Thymus (tissue), 14 donors: ENCODE data around the gene KRTAP21-1. TPM values are rescaled to one million over a fixed set of nuclear protein-coding genes. Genes with fewer than 3 reads are reported as not detected.
"Not testable (repeated sequence)": the region's sequence is repeated elsewhere in the genome, so short reads cannot be mapped to it uniquely, and the experiment has no call there.

ENCODE experiments used
- DNase-seq, 9 donors: peaks; one replicate each; pipeline ENCODE4 v3.0.0-alpha.2; 2013; ENCODE audit warnings: low spot score in 9 of 9, low read depth in 6 of 9, missing footprints in 1 of 9
- H3K27ac ChIP-seq, 2 donors: one replicate each; pipeline ENCODE4 v1.5.1; 2013; ENCODE audit warnings: control low read depth in 1 of 2, low read depth in 1 of 2, low read length in 1 of 2, mild to moderate bottlenecking in 1 of 2, moderate library complexity in 1 of 2
- H3K27me3 ChIP-seq, 2 donors: one replicate each; pipeline ENCODE4 v1.5.1; 2013; ENCODE audit warnings: low read length in 1 of 2; ENCODE audit not compliant: control insufficient read depth in 2 of 2, insufficient read depth in 1 of 2
- H3K36me3 ChIP-seq, 2 donors: one replicate each; pipeline ENCODE4 v1.5.1; 2013; ENCODE audit warnings: low read length in 1 of 2, mild to moderate bottlenecking in 1 of 2, moderate library complexity in 1 of 2; ENCODE audit not compliant: control insufficient read depth in 2 of 2, insufficient read depth in 2 of 2
- H3K4me1 ChIP-seq, 2 donors: one replicate each; pipeline ENCODE4 v1.5.1; 2013; ENCODE audit warnings: low read length in 2 of 2; ENCODE audit not compliant: control insufficient read depth in 2 of 2, insufficient read depth in 2 of 2
- H3K4me3 ChIP-seq, 2 donors: one replicate each; pipeline ENCODE4 v1.5.1; 2013; ENCODE audit warnings: low read length in 2 of 2, control low read depth in 1 of 2, mild to moderate bottlenecking in 1 of 2
- H3K9me3 ChIP-seq, 2 donors: one replicate each; pipeline ENCODE4 v1.5.1; 2013; ENCODE audit warnings: low read length in 1 of 2, mild to moderate bottlenecking in 1 of 2; ENCODE audit not compliant: control insufficient read depth in 2 of 2, insufficient read depth in 1 of 2
- WGBS: extraction: QIAGEN DNeasy Blood & Tissue Kit; methylation state at CpG from one replicate; pipeline ENCODE4 v1.1.7; 2013; 5-methylcytosine and 5-hydroxymethylcytosine counted together
- long read RNA-seq, 10 donors: transcript quantifications; one replicate each; lab custom pipeline, GENCODE V29; 2026
- polyA plus RNA-seq: library from polyadenylated mRNA; stranded (reverse); fragments of 200-250 nt; gene quantifications from one replicate; pipeline ENCODE4 v1.2.3, GENCODE V29; 2013
- total RNA-seq: library from RNA; stranded (reverse); fragments of 120-200 nt; gene quantifications from one replicate; pipeline ENCODE4 v1.2.4, GENCODE V29; 2013
- donor health status: healthy.

KRTAP21-1 gene
- total RNA-seq (not detected), polyA plus RNA-seq (not detected)
- long read RNA-seq, donor 1, result 0 reads
- long read RNA-seq, donor 2, result 0 reads
- long read RNA-seq, donor 3, result 0 reads
- long read RNA-seq, donor 4, result 0 reads
- long read RNA-seq, donor 5, result 0 reads
- long read RNA-seq, donor 6, result 0 reads
- long read RNA-seq, donor 7, result 0 reads
- long read RNA-seq, donor 8, result 0 reads
- long read RNA-seq, donor 9, result 0 reads
- long read RNA-seq, donor 10, result 0 reads

- not testable (repeated sequence) for DNase-seq, H3K4me1 ChIP-seq, H3K27ac ChIP-seq, H3K9me3 ChIP-seq, H3K4me3 ChIP-seq, H3K36me3 ChIP-seq, H3K27me3 ChIP-seq
- 95% methylated on average over 2 of the region's 2 CpGs for WGBS
Observed at GRCh38 chr21:30755328-30755727, at the start of gene KRTAP21-1. TSS of gene KRTAP21-1 (minus strand) at chr21:30755428. CDS start at chr21:30755378, 50 bp downstream.

- no peak for DNase-seq
- 83% methylated on average over 1 of the region's 1 CpG for WGBS
- H3K36me3 ChIP-seq, result no peaks in the 10 kb centered on the region
- no peak overlapping the region for H3K27ac ChIP-seq
- H3K4me1 ChIP-seq, result no peaks in the 10 kb centered on the region
- H3K4me3 ChIP-seq, result no peak overlapping the region
- no peaks in the 10 kb centered on the region for H3K9me3 ChIP-seq
- H3K27me3 ChIP-seq, result no peaks in the 10 kb centered on the region
Observed at GRCh38 chr21:30800605-30801004, 45.4 kb upstream of the KRTAP21-1 start.

- Histone ChIP-seq H3K4me3 (no peak overlapping the region), H3K36me3 (no peaks in the 10 kb centered on the region), H3K27me3 (no peaks in the 10 kb centered on the region), H3K4me1 (no peaks in the 10 kb centered on the region), H3K9me3 (no peaks in the 10 kb centered on the region), H3K27ac (no peak overlapping the region)
- DNase-seq, result no peak
- 61% methylated on average over 2 of the region's 2 CpGs for WGBS
Observed at GRCh38 chr21:30793581-30794314, 38.5 kb upstream of the KRTAP21-1 start.

GRCh38 chr21:30779249-30779648, 24.0 kb upstream of the KRTAP21-1 start:
- Histone ChIP-seq H3K4me1 (no peaks in the 10 kb centered on the region), H3K9me3 (no peaks in the 10 kb centered on the region), H3K36me3 (no peaks in the 10 kb centered on the region), H3K4me3 (no peak overlapping the region), H3K27ac (no peak overlapping the region), H3K27me3 (no peaks in the 10 kb centered on the region)
- no peak for DNase-seq
- WGBS, result 96% methylated on average over 1 of the region's 1 CpG

- H3K4me1 ChIP-seq, result no peaks in the 10 kb centered on the region
- H3K4me3 ChIP-seq, result no peak overlapping the region
- DNase-seq, result no peak
- no peaks in the 10 kb centered on the region for H3K36me3 ChIP-seq
- H3K27ac ChIP-seq, result no peak overlapping the region
- 98% methylated on average over 4 of the region's 4 CpGs for WGBS
- H3K9me3 ChIP-seq, result no peaks in the 10 kb centered on the region
- H3K27me3 ChIP-seq, result no peaks in the 10 kb centered on the region
Observed at GRCh38 chr21:30769724-30770431, 14.7 kb upstream of the KRTAP21-1 start.

- no peak overlapping the region for H3K27ac ChIP-seq
- WGBS, result 92% methylated on average over 2 of the region's 2 CpGs
- H3K4me3 ChIP-seq, result no peak overlapping the region
- no peaks in the 10 kb centered on the region for H3K9me3 ChIP-seq
- DNase-seq, result no peak
- no peaks in the 10 kb centered on the region for H3K36me3 ChIP-seq
- H3K4me1 ChIP-seq, result no peaks in the 10 kb centered on the region
- no peaks in the 10 kb centered on the region for H3K27me3 ChIP-seq
Observed at GRCh38 chr21:30760776-30761175, 5.5 kb upstream of the KRTAP21-1 start.

- no peaks in the 10 kb centered on the region for H3K4me1 ChIP-seq
- H3K27me3 ChIP-seq, result no peaks in the 10 kb centered on the region
- H3K9me3 ChIP-seq, result no peaks in the 10 kb centered on the region
- DNase-seq, result no peak
- no peak overlapping the region for H3K27ac ChIP-seq
- no peak overlapping the region for H3K4me3 ChIP-seq
- 85% methylated on average over 2 of the region's 2 CpGs for WGBS
- no peaks in the 10 kb centered on the region for H3K36me3 ChIP-seq
Observed at GRCh38 chr21:30758306-30758705, 3.1 kb upstream of the KRTAP21-1 start.

- no peaks in the 10 kb centered on the region for H3K27me3 ChIP-seq
- no peak for DNase-seq
- H3K4me1 ChIP-seq, result no peaks in the 10 kb centered on the region
- no peaks in the 10 kb centered on the region for H3K36me3 ChIP-seq
- H3K27ac ChIP-seq, result no peak within 1 kb of the TSS
- no peak within 1 kb of the TSS for H3K4me3 ChIP-seq
- no peaks in the 10 kb centered on the region for H3K9me3 ChIP-seq
Observed at GRCh38 chr21:30747159-30747558, 8.1 kb downstream of the KRTAP21-1 start, which contains the start of gene KRTAP21-2. TSS of gene KRTAP21-2 (minus strand) at chr21:30747259. CDS start at chr21:30747202, 57 bp downstream.

GRCh38 chr21:30740462-30740861, 14.8 kb downstream of the KRTAP21-1 start:
- WGBS, result 97% methylated on average over 2 of the region's 2 CpGs
- no peaks in the 10 kb centered on the region for H3K4me1 ChIP-seq
- H3K36me3 ChIP-seq, result no peaks in the 10 kb centered on the region
- no peak overlapping the region for H3K27ac ChIP-seq
- H3K9me3 ChIP-seq, result peaks cover 0 to 6% of the 10 kb centered on the region in 2 donors
- H3K4me3 ChIP-seq, result no peak overlapping the region
- no peaks in the 10 kb centered on the region for H3K27me3 ChIP-seq
- no peak for DNase-seq
